ENCODE data around the gene LIPA.

The LIPA gene

DNA sequence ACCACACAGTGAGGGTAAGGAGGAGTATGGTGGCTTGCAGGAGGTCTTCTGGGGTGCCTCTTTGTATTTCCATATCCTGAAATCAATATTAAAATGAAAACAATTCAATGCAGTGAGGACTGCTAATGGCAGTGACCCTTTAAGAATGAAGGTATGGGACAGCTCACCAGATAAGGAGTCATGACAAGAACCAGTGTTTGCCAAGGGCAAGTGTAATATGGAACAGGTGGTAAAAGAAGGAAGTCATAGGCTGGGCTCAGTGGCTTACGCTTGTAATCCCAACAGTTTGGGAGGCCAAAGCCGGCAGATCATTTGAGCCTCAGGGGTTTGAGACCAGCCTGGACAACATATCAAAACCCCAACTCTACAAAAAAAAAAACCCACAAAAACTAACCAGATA, 20.0 kb upstream of the LIPA start:
- H3K36me3 ChIP-seq (ENCODE audit: control insufficient read depth, insufficient read depth, low read length), result no peaks in the 10 kb centered on the region
- no peak overlapping the region for H3K9ac ChIP-seq (ENCODE audit: low read length)
- no peak overlapping the region for H3K4me3 ChIP-seq (ENCODE audit: low read depth, low read length)
- no peaks in the 10 kb centered on the region for H3K27me3 ChIP-seq (ENCODE audit: control insufficient read depth, insufficient read depth, low read length)
- no peak overlapping the region for H3K27ac ChIP-seq (ENCODE audit: low read depth, low read length)
- H3K4me1 ChIP-seq (ENCODE audit: control insufficient read depth, insufficient read depth, low read length), result no peaks in the 10 kb centered on the region
- no peaks in the 10 kb centered on the region for H3K9me3 ChIP-seq (ENCODE audit: control insufficient read depth, insufficient read depth, low read depth, low read length)

DNA sequence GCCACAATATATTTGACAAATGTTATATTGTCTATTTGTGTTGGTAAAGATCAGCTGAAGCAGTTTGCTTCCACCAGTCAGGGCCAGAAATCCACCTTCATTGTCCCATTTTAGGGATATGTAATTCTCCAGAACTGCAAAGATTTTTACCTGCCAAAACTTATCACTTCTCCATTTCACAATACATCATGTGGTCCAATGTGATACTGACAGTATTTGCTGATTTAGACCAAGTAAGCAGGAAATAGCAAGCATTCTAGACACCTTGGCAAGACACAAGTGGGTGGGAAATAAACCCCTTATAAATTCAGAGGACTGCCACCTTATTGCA, 18.5 kb upstream of the LIPA start:
- Histone ChIP-seq H3K4me1 (ENCODE audit: control insufficient read depth, insufficient read depth, low read length) (no peaks in the 10 kb centered on the region), H3K9me3 (ENCODE audit: control insufficient read depth, insufficient read depth, low read depth, low read length) (no peaks in the 10 kb centered on the region), H3K27me3 (ENCODE audit: control insufficient read depth, insufficient read depth, low read length) (no peaks in the 10 kb centered on the region), H3K4me3 (ENCODE audit: low read depth, low read length) (no peak overlapping the region), H3K36me3 (ENCODE audit: control insufficient read depth, insufficient read depth, low read length) (no peaks in the 10 kb centered on the region), H3K9ac (ENCODE audit: low read length) (no peak overlapping the region), H3K27ac (ENCODE audit: low read depth, low read length) (no peak overlapping the region)

DNA sequence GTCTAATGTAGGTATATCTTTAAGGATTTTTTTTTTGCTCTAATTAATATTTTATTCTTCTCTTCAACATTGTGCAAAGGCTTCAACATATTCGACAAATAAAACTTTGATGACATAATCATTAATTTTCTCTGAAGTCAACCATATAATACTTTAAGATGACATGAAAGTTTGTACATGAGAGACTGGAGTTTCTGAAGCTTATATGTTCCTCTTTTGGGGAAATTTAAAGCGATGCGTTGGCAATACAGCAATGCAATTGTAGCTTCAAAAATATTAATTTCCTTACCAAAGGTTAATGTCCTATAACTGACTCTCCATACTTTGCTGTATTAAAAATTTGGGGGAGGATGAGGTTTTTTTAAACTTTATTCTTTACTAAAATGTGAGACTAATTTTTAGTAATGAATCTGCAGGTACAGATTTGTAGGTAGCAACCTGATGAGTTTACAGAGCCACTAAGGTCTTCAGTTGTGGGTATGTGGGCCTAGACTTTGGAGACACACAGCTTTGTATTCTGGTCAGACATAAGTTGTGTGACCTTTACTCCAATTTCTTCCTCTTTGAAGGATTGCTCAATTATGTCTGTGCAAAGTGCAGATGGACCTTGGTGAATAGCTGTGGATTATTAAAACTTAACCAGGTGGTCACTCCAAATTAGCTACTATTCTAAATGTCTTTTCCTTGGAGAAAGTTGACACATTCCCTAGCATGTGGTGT, 18.0 kb upstream of the LIPA start:
- H3K4me3 ChIP-seq (ENCODE audit: low read depth, low read length), result no peak overlapping the region
- no peaks in the 10 kb centered on the region for H3K36me3 ChIP-seq (ENCODE audit: control insufficient read depth, insufficient read depth, low read length)
- no peak overlapping the region for H3K27ac ChIP-seq (ENCODE audit: low read depth, low read length)
- no peaks in the 10 kb centered on the region for H3K4me1 ChIP-seq (ENCODE audit: control insufficient read depth, insufficient read depth, low read length)
- H3K9me3 ChIP-seq (ENCODE audit: control insufficient read depth, insufficient read depth, low read depth, low read length), result no peaks in the 10 kb centered on the region
- no peak overlapping the region for H3K9ac ChIP-seq (ENCODE audit: low read length)
- no peaks in the 10 kb centered on the region for H3K27me3 ChIP-seq (ENCODE audit: control insufficient read depth, insufficient read depth, low read length)

DNA sequence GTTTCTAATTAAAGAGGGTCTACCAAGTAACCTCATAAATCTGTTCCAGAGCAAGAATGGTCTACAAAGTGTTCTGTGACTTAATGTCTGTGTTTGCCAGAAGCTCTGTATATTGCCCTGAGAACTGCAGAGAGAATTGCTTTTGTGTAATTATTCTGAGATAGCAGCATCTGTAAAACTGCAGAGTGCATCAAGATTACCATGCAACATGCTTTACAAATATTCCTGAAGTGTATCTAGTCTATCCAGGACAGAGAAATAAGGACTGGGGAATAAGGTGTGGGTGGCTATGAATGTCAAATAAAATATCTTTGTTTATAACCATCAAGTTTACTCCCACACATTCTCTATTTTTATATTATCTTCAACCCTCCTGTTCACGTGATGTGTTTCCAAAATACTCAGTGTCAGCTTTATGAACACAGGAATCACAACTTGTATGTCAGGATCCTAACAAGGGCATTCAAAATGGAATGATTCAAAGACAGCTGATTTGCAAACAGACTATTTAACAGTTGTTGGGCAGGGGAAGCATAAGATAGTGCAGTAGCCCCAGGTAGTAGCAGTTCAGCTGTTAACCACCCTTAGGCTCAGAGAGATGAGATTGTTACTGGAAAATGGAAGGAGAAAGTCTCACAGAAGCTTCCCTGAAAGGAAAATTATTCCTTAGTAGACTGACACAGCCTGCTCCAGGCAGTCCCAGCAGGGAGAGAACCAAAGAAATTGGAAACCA, 15.3 kb upstream of the LIPA start:
- H3K36me3 ChIP-seq (ENCODE audit: control insufficient read depth, insufficient read depth, low read length), result no peaks in the 10 kb centered on the region
- H3K9ac ChIP-seq (ENCODE audit: low read length), result no peak overlapping the region
- H3K4me1 ChIP-seq (ENCODE audit: control insufficient read depth, insufficient read depth, low read length), result no peaks in the 10 kb centered on the region; the same call in 1 of the 2 replicates
- H3K9me3 ChIP-seq (ENCODE audit: control insufficient read depth, insufficient read depth, low read depth, low read length), result peaks cover 6% of the 10 kb centered on the region; the same call in 1 of the 2 replicates
- no peaks in the 10 kb centered on the region for H3K27me3 ChIP-seq (ENCODE audit: control insufficient read depth, insufficient read depth, low read length)
- H3K4me3 ChIP-seq (ENCODE audit: low read depth, low read length), result no peak overlapping the region
- H3K27ac ChIP-seq (ENCODE audit: low read depth, low read length), result no peak overlapping the region

DNA sequence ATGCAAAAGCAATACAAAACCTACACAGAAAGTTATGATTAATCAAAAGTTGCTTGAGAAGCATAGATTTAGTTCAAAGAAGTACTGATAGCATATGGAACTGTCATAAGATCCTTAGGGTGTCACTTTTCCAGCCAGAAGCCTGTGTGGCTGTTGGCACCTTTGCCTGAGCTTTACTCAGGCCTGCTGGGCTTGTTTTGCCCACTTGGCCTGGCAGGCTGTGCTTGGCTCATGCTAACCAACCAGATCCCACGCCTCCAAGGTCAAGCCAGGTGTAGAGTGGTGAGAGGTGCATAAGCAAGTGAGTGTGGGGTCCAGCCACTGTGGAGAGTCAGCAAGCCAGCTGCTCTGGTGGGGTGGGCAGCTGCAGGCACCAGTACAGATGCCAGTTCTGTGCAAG, 12.0 kb upstream of the LIPA start:
- Histone ChIP-seq H3K27ac (ENCODE audit: low read depth, low read length) (no peak overlapping the region), H3K36me3 (ENCODE audit: control insufficient read depth, insufficient read depth, low read length) (no peaks in the 10 kb centered on the region), H3K9me3 (ENCODE audit: control insufficient read depth, insufficient read depth, low read depth, low read length) (peaks cover 6% of the 10 kb centered on the region; the same call in 1 of the 2 replicates), H3K27me3 (ENCODE audit: control insufficient read depth, insufficient read depth, low read length) (no peaks in the 10 kb centered on the region), H3K9ac (ENCODE audit: low read length) (no peak overlapping the region), H3K4me3 (ENCODE audit: low read depth, low read length) (no peak overlapping the region), H3K4me1 (ENCODE audit: control insufficient read depth, insufficient read depth, low read length) (peaks cover 3% of the 10 kb centered on the region; the same call in 1 of the 2 replicates)

DNA sequence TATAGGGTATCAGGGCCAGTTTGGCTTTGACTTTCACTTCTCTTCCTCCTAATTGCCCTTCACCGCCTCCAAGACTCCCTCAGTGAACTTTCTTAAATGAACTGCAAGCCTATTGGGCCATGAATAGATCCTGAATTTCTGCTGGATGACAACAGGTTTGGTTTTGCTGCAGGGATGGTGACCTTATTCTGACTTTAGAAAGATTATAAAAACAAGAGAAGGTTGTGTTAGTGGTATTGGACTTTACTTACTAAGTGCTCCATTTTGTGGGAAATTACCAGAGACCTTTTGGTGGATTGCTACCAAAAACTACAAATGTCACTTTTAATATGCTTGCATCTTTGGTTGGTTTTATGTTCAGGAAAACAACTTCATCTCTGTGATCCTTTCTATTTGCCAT, 11.5 kb upstream of the LIPA start:
- no peak overlapping the region for H3K9ac ChIP-seq (ENCODE audit: low read length)
- H3K9me3 ChIP-seq (ENCODE audit: control insufficient read depth, insufficient read depth, low read depth, low read length), result peaks cover 6% of the 10 kb centered on the region; the same call in 1 of the 2 replicates
- H3K4me3 ChIP-seq (ENCODE audit: low read depth, low read length), result no peak overlapping the region
- no peak overlapping the region for H3K27ac ChIP-seq (ENCODE audit: low read depth, low read length)
- no peaks in the 10 kb centered on the region for H3K36me3 ChIP-seq (ENCODE audit: control insufficient read depth, insufficient read depth, low read length)
- H3K27me3 ChIP-seq (ENCODE audit: control insufficient read depth, insufficient read depth, low read length), result no peaks in the 10 kb centered on the region
- peaks cover 3% of the 10 kb centered on the region; the same call in 1 of the 2 replicates for H3K4me1 ChIP-seq (ENCODE audit: control insufficient read depth, insufficient read depth, low read length)

DNA sequence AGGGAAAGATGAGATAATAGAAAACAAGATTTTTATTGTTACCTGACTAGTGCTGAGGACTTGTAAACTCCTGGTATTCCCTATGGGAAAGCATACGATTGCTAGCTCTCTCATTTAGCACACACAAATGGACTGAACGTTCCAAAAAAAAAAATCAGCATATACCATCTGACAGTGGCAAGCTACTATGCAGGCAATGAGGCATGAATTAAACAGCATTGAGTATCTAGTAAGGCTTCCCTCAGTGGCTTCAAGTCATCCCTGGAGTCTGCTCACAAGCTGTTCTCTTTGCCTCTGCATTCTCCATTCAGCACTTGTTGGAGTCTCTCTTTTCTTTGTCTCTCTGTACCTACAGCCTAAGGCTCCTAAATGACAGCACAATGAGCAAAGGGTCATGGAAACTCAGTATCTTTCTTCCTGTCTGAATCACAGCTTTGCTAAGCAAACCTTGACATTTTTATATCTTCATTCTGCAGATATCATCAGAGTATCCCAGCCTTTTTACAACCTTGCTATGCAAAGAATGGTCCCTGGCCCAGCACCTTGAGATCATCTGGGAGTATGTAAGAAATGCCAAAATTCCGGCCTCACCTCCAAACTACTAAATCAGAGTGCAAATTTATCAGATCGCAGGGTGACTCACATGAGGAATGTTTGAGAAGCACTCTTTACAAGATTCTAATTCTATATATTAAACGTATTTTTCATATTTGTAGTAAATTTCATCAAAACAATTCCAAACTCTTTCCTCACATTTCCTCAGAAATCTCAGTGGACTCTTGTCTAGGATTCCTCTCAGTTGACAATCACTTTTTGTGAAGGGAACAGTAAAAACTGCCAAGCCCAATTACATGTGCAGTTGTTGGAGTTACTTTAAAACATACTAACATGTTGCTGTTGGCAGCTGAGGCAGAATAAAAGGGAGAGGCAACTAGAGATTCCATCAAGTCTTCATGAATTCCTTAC, 10.8 kb upstream of the LIPA start:
- no peaks in the 10 kb centered on the region for H3K36me3 ChIP-seq (ENCODE audit: control insufficient read depth, insufficient read depth, low read length)
- H3K9ac ChIP-seq (ENCODE audit: low read length), result no peak overlapping the region
- no peaks in the 10 kb centered on the region for H3K27me3 ChIP-seq (ENCODE audit: control insufficient read depth, insufficient read depth, low read length)
- no peak overlapping the region for H3K4me3 ChIP-seq (ENCODE audit: low read depth, low read length)
- H3K9me3 ChIP-seq (ENCODE audit: control insufficient read depth, insufficient read depth, low read depth, low read length), result peaks cover 6% of the 10 kb centered on the region; the same call in 1 of the 2 replicates
- no peak overlapping the region for H3K27ac ChIP-seq (ENCODE audit: low read depth, low read length)
- peaks cover 3% of the 10 kb centered on the region; the same call in 1 of the 2 replicates for H3K4me1 ChIP-seq (ENCODE audit: control insufficient read depth, insufficient read depth, low read length)

DNA sequence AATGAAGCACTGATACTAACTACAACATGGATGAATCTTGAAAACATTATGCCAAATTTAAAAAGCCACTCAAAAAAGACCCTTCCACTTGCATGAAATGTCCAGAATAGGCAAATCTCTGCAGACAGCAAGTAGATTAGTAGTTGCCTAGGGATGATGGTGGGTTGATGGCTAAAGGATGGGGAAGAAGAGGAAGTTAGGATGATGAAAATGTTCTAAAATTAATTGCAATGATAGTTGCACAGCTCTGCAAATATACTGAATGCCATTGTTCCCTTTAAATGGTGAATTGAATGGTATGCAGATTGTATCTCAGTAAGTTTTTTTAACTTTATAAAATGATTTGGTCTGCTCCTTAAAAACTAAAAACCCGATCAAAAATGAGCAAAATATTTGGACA, 7.3 kb upstream of the LIPA start:
- Histone ChIP-seq H3K4me1 (ENCODE audit: control insufficient read depth, insufficient read depth, low read length) (peaks cover 3% of the 10 kb centered on the region; the same call in 1 of the 2 replicates), H3K36me3 (ENCODE audit: control insufficient read depth, insufficient read depth, low read length) (no peaks in the 10 kb centered on the region), H3K27ac (ENCODE audit: low read depth, low read length) (no peak overlapping the region), H3K4me3 (ENCODE audit: low read depth, low read length) (no peak overlapping the region), H3K27me3 (ENCODE audit: control insufficient read depth, insufficient read depth, low read length) (no peaks in the 10 kb centered on the region), H3K9me3 (ENCODE audit: control insufficient read depth, insufficient read depth, low read depth, low read length) (peaks cover 16% of the 10 kb centered on the region), H3K9ac (ENCODE audit: low read length) (no peak overlapping the region)

DNA sequence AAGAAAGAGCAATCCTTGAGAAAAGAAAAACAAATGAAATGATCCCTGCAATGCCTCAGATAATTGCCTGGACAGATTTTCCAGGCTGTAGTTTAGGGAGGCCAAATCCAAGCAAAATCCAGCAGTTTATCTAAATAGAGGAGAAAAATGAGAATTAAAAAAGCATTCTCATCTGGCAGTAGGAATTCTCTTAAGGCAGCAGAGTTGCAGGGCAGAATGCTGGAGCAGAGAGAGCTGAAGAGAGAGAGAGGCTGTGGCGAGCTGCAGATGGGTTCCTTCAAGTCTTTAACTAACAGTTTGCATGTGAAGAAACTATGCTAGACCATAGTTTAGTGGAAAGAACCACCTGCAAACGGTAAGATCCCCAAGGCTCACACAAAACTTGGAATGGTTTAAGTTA, 6.0 kb upstream of the LIPA start:
- Histone ChIP-seq H3K4me3 (ENCODE audit: low read depth, low read length) (no peak overlapping the region), H3K4me1 (ENCODE audit: control insufficient read depth, insufficient read depth, low read length) (peaks cover 3% of the 10 kb centered on the region; the same call in 1 of the 2 replicates), H3K36me3 (ENCODE audit: control insufficient read depth, insufficient read depth, low read length) (no peaks in the 10 kb centered on the region), H3K27me3 (ENCODE audit: control insufficient read depth, insufficient read depth, low read length) (no peaks in the 10 kb centered on the region), H3K9ac (ENCODE audit: low read length) (no peak overlapping the region), H3K27ac (ENCODE audit: low read depth, low read length) (no peak overlapping the region), H3K9me3 (ENCODE audit: control insufficient read depth, insufficient read depth, low read depth, low read length) (peaks cover 24% of the 10 kb centered on the region)

DNA sequence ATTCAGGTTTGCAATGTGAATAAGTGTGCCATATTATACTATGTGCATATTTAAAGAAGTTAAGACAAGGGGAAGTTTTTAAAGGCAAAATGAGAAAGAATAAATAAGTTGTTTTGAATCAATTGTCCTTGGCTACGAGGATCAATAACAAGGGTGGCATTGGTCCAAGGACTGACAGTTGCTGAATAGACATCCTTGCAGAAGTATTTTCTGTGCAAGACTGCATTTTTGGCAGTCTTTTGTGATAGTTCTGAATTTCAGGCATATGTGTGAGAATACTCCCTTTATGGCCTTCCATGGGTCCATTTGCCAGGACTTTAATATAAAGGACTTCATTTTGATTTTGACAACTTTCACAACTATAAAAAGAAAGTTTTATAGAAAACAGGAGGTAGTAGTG, 5.4 kb upstream of the LIPA start:
- peaks cover 24% of the 10 kb centered on the region for H3K9me3 ChIP-seq (ENCODE audit: control insufficient read depth, insufficient read depth, low read depth, low read length)
- H3K4me1 ChIP-seq (ENCODE audit: control insufficient read depth, insufficient read depth, low read length), result peaks cover 3% of the 10 kb centered on the region; the same call in 1 of the 2 replicates
- H3K9ac ChIP-seq (ENCODE audit: low read length), result no peak overlapping the region
- H3K27ac ChIP-seq (ENCODE audit: low read depth, low read length), result no peak overlapping the region
- H3K4me3 ChIP-seq (ENCODE audit: low read depth, low read length), result no peak overlapping the region
- no peaks in the 10 kb centered on the region for H3K27me3 ChIP-seq (ENCODE audit: control insufficient read depth, insufficient read depth, low read length)
- H3K36me3 ChIP-seq (ENCODE audit: control insufficient read depth, insufficient read depth, low read length), result no peaks in the 10 kb centered on the region
